Embryonic facial prominence (tissue), 1 donor: ENCODE results near the gene APOBEC4.
"Not testable (repeated sequence)": the region's sequence is repeated elsewhere in the genome, so short reads cannot be mapped to it uniquely, and the experiment has no call there.

ENCODE experiments used
- DNase-seq: peaks from one replicate; pipeline ENCODE4 v3.0.0-alpha.2; 2016; ENCODE audit errors: extremely low spot score

APOBEC4 gene

GRCh38 chr1:183652547-183653461, at the start of gene APOBEC4:
TSS of gene APOBEC4 (minus strand) at chr1:183653316. CDS start at chr1:183648781, 4,535 bp downstream.
- no peak for DNase-seq

- no peak for DNase-seq
Observed at GRCh38 chr1:183702813-183703198, 49.7 kb upstream of the APOBEC4 start.

GRCh38 chr1:183702087-183702812, 49.1 kb upstream of the APOBEC4 start:
- DNase-seq, result no peak

- DNase-seq, result no peak
Observed at GRCh38 chr1:183699616-183700160, 46.6 kb upstream of the APOBEC4 start.

- no peak for DNase-seq
Observed at GRCh38 chr1:183697814-183698590, 44.9 kb upstream of the APOBEC4 start.

GRCh38 chr1:183696981-183697380, 43.9 kb upstream of the APOBEC4 start:
- DNase-seq, result no peak

- peak; percentile 8 for DNase-seq
Observed at GRCh38 chr1:183694755-183695154, 41.6 kb upstream of the APOBEC4 start.

- DNase-seq, result no peak
Observed at GRCh38 chr1:183694066-183694465, 41.0 kb upstream of the APOBEC4 start.

- no peak for DNase-seq
Observed at GRCh38 chr1:183693521-183693920, 40.4 kb upstream of the APOBEC4 start.

- no peak for DNase-seq
Observed at GRCh38 chr1:183689762-183690204, 36.7 kb upstream of the APOBEC4 start.

- DNase-seq, result no peak
Observed at GRCh38 chr1:183688341-183689060, 35.4 kb upstream of the APOBEC4 start.

- no peak for DNase-seq
Observed at GRCh38 chr1:183687546-183688304, 34.6 kb upstream of the APOBEC4 start.

GRCh38 chr1:183686229-183686628, 33.1 kb upstream of the APOBEC4 start:
- no peak for DNase-seq

- DNase-seq, result no peak
Observed at GRCh38 chr1:183685112-183685713, 32.1 kb upstream of the APOBEC4 start.

- not testable (repeated sequence) for DNase-seq
Observed at GRCh38 chr1:183679363-183679762, 26.2 kb upstream of the APOBEC4 start.

- DNase-seq, result no peak
Observed at GRCh38 chr1:183678819-183679218, 25.7 kb upstream of the APOBEC4 start.

GRCh38 chr1:183676586-183677189, 23.6 kb upstream of the APOBEC4 start:
- DNase-seq, result no peak

GRCh38 chr1:183675883-183676585, 22.9 kb upstream of the APOBEC4 start:
- DNase-seq, result no peak

GRCh38 chr1:183675381-183675780, 22.3 kb upstream of the APOBEC4 start:
- DNase-seq, result no peak
